ENCODE measurements around the gene KDM3A. TPM values are rescaled to one million over a fixed set of nuclear protein-coding genes. Genes with fewer than 3 reads are reported as not detected.

KDM3A gene
- total RNA-seq, 4 donors from 2014 or later, result 87.5 to 121 (median 105) TPM

GRCh38 chr2:86520153-86520552 is 79.0 kb downstream of the KDM3A start:
- H3K4me3 ChIP-seq (ENCODE audit: low read depth, poor library complexity, severe bottlenecking), result no peak overlapping the region
- TF ChIP-seq CTCF (IDR thresholded peaks at IDR 0.05), result no peak
- no peak for TF ChIP-seq POLR2A (IDR thresholded peaks at IDR 0.05)
- 93 to 94% methylated on average over 1 of the region's 1 CpG for WGBS, 2 donors
- no peak for DNase-seq (ENCODE audit: low spot score in 2 of 2)
- intact Hi-C loops (cut with DNase I; ENCODE audit: low total_unique reads), result no loop called here

DNA sequence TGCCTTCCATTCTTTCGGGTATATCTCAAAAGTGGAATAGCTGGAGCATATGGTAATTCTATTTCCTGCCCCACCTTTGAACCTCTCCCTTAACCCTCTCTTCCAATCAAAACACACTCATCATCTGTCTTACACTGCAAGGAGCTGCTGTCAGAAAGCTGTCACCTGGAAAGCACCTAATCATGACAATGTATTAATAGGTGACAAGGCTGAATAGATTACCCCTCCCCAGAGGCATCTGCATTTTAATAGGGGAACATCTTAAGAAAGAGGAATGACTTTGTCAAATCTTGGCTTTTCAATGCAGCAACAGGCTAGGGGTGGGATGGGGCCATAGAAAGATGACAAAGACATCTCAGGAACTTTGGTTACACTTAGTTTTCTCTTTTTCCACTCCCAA is 80.8 kb downstream of the KDM3A start:
- DNase-seq (ENCODE audit: low spot score in 2 of 2), result no peak
- WGBS, 2 donors, result 76 to 96% methylated on average over 1 of the region's 1 CpG
- H3K4me3 ChIP-seq (ENCODE audit: low read depth, poor library complexity, severe bottlenecking), result no peak overlapping the region

GRCh38 chr2:86522711-86523110 is 81.5 kb downstream of the KDM3A start:
- intact Hi-C loops (cut with DNase I; ENCODE audit: low total_unique reads), result no loop called here
- no peak overlapping the region for H3K4me3 ChIP-seq (ENCODE audit: low read depth, poor library complexity, severe bottlenecking)
- WGBS, 2 donors, result 85 to 94% methylated on average over 2 of the region's 2 CpGs
- no peak for DNase-seq (ENCODE audit: low spot score in 2 of 2)
- TF ChIP-seq CTCF (IDR thresholded peaks at IDR 0.05), result no peak
- TF ChIP-seq POLR2A (IDR thresholded peaks at IDR 0.05), result no peak

More for the DNA sequence above, 80.8 kb downstream of the KDM3A start:
- intact Hi-C loops (cut with DNase I; ENCODE audit: low total_unique reads), result no loop called here
- no peak for TF ChIP-seq POLR2A (IDR thresholded peaks at IDR 0.05)
- no peak for TF ChIP-seq CTCF (IDR thresholded peaks at IDR 0.05)

DNA sequence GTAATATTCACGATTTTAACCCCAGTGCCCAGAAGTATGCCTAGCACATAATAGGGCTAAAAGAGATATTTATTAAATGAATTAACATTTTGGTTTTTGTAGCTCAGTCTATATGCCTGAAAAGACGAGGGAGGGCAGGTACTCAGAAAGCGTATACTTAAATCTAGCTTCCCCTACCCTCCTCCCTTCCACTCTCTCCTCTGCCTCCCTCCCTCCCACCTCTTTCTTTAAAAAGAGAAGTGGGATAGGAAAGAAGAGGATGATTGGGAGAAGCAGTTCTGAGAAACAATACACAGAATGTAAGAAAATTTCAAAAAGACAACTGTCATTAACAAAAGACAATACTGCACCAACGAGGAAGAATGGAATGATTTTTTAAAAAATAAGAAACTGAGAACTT is 82.3 kb downstream of the KDM3A start:
- H3K4me3 ChIP-seq (ENCODE audit: low read depth, poor library complexity, severe bottlenecking), result no peak overlapping the region
- intact Hi-C loops (cut with DNase I; ENCODE audit: low total_unique reads), result no loop called here
- no peak for TF ChIP-seq CTCF (IDR thresholded peaks at IDR 0.05)
- no peak for TF ChIP-seq POLR2A (IDR thresholded peaks at IDR 0.05)
- no peak for DNase-seq (ENCODE audit: low spot score in 2 of 2)
- WGBS, 2 donors, result 95 to 96% methylated on average over 4 of the region's 4 CpGs

DNA sequence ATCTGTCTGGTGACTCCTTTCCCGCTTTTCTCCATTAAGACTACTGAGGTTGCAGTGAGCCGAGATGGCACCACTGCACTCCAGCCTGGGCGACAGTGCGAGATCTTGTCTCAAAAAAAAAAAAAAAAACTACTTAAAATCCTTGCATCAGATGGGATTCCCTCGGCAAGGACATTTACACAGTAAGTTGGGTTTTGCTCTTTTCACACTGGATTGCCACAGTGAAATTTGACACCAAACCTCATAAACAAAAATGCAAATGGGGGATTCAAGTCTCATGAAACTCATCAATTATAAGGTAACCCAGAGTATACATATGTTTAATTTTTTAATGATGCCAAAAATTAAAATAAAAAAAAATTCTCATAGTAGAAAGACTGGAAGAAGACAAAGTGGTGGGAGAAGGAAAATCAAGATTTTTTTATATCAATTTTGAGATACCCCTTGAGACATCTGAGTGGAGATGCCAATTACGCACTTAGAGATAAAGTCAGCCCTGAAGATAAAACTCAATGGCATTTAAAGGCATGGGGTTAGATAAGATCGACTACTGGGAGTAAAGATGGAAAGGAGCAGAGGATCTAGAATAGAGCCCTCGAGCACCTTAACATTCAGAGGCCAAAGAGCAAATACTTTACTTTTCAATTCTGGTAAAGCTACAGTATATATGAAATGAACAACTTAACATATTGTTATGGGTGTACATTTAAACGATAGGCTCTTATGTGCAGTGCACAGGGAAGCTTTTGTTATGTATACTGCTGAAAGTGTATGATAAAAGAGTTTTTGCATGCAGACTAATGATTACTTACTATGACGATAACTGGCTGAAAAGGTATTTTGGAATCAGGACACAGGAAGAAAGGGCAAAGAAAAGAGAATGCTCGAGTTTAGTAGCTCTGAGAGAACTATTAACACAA is 84.5 kb downstream of the KDM3A start:
- 92 to 94% methylated on average over 11 of the region's 11 CpGs for WGBS, 2 donors
- TF ChIP-seq POLR2A (IDR thresholded peaks at IDR 0.05) (no peak), CTCF (IDR thresholded peaks at IDR 0.05) (no peak)
- no peak overlapping the region for H3K4me3 ChIP-seq (ENCODE audit: low read depth, poor library complexity, severe bottlenecking)
- intact Hi-C loops (cut with DNase I; ENCODE audit: low total_unique reads), result no loop called here
- no peak for DNase-seq (ENCODE audit: low spot score in 2 of 2)
